Measurements from ENCODE around the gene AIFM1. TPM values are rescaled to one million over a fixed set of nuclear protein-coding genes. Genes with fewer than 3 reads are reported as not detected.

AIFM1 gene
- polyA plus RNA-seq, 1 of the 3 experiments (the other 2 are of a cell fraction) = 49.8 TPM

DNA sequence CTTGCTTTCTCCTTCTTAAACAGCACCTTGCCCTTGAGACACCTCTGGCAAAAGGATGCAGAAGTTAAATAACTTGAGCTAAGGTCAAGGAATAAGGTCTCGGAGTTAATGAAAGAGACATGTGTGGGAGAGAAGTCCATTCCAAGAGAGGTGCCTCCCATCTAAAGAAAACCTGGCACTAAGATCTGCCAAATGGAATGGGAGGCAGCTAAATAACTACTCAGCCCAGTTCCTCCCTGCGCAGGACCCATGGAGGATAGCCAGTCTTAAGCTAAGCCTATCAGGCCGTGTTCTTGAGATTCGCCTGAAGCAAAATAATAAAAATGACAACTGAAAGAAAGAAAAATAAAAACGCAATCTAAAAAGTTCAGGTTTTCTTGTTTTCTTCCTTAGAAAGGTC, 34.7 kb downstream of the AIFM1 start (continued):
- TF ChIP-seq RFX5 (IDR thresholded peaks at IDR 0.05; ENCODE audit: low read length) = no peak
- TF ChIP-seq RCOR1 (IDR thresholded peaks at IDR 0.05; ENCODE audit: low read length) = no peak
- TF ChIP-seq FOSL2 (IDR thresholded peaks at IDR 0.05; ENCODE audit: borderline replicate concordance, low read depth) = no peak
- TF ChIP-seq EZH2phosphoT487 (IDR thresholded peaks at IDR 0.05; ENCODE audit: borderline replicate concordance, low read depth) = no peak
- TF ChIP-seq, protein P1, sequence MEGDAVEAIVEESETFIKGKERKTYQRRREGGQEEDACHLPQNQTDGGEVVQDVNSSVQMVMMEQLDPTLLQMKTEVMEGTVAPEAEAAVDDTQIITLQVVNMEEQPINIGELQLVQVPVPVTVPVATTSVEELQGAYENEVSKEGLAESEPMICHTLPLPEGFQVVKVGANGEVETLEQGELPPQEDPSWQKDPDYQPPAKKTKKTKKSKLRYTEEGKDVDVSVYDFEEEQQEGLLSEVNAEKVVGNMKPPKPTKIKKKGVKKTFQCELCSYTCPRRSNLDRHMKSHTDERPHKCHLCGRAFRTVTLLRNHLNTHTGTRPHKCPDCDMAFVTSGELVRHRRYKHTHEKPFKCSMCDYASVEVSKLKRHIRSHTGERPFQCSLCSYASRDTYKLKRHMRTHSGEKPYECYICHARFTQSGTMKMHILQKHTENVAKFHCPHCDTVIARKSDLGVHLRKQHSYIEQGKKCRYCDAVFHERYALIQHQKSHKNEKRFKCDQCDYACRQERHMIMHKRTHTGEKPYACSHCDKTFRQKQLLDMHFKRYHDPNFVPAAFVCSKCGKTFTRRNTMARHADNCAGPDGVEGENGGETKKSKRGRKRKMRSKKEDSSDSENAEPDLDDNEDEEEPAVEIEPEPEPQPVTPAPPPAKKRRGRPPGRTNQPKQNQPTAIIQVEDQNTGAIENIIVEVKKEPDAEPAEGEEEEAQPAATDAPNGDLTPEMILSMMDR (IDR thresholded peaks at IDR 0.05) = no peak
- no peak for TF ChIP-seq GATA2 (CRISPR knock-in tag; IDR thresholded peaks at IDR 0.05)
- TF ChIP-seq TCF12 (IDR thresholded peaks at IDR 0.05) = no peak
- TF ChIP-seq JUND (IDR thresholded peaks at IDR 0.05) = no peak

DNA sequence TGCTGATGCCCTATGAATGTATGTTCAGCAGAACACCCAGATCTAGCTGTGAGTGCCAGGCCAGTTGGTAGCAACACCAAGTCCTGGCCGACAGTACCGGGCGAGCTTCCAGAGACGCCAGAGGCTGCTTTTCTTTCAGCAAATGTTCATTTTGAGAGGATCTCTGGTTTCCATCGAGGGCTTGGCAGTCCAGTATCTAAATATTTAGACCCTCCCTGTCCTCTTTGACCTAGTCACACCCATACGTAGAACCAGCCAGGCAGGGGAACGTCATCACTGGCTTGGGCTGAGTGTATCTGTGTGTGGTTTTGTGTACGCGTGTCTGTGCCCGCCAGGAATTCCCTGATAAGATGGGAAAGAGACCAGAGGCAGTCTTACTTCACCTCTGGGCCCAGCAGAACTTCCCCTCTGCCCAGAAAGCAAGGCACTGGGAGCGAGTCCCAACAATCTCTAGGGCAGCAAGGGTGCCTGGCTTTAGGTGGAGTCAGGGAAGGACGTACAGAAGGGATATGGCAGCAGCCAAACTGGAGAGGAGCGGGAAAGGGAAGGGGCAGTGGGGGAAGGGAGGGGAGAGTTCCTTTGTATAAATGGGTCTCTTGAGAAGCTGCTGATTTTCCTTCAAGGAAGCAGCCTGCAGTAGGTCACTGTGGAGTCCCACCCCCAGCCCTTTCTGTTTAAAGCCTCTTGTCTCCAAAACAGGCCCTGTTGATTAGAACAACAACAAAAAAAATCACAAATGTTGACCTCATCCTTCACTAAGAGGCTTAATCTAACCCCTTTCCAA, 40.4 kb downstream of the AIFM1 start:
- no peak overlapping the region for H2AFZ ChIP-seq (ENCODE audit: low read depth)
- CTCF ChIA-PET = interaction anchor here (0.6 kb wide), 1 partner anchor 80 kb away, joined by 3 read pairs; no protein-coding TSS in a partner anchor
- WGBS (ENCODE audit: low lambda C conversion rate) = 76% methylated on average over 12 of the region's 13 CpGs
- H3K9me3 ChIP-seq = no peaks in the 10 kb centered on the region
- no peaks in the 10 kb centered on the region for H3K27me3 ChIP-seq (ENCODE audit: insufficient read depth)
- H3K9ac ChIP-seq = no peak overlapping the region
- DNase-seq = peak; percentile 71
- H3K27ac ChIP-seq (ENCODE audit: low read depth in 2 of 2, low read length in 1 of 2) = peak overlapping the region in 1 of 2 experiments; percentile 83; a peak in 2 of 4 replicates
- POLR2A ChIA-PET = interaction anchor here (1.2 kb wide), 1 partner anchor 46 kb away, joined by 6 read pairs; the partner anchor contains the start of gene RAB33A
- no peaks in the 10 kb centered on the region for H4K20me1 ChIP-seq (ENCODE audit: insufficient read depth)
- H3K9me2 ChIP-seq = no peaks in the 10 kb centered on the region
- peaks cover 3% of the 10 kb centered on the region for H3F3A ChIP-seq (replicated peaks; ENCODE audit: insufficient read depth)
- no peaks in the 10 kb centered on the region for H3K79me2 ChIP-seq (ENCODE audit: insufficient read depth)
- no peak; the same call in 1 of the 2 replicates for TF ChIP-seq MXI1 (IDR thresholded peaks at IDR 0.05; ENCODE audit: low read depth, low read length)
- TF ChIP-seq, protein P2, sequence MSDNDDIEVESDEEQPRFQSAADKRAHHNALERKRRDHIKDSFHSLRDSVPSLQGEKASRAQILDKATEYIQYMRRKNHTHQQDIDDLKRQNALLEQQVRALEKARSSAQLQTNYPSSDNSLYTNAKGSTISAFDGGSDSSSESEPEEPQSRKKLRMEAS (IDR thresholded peaks at IDR 0.05; ENCODE audit: low read depth) = no peak
- TF ChIP-seq GATA2 (CRISPR knock-in tag; IDR thresholded peaks at IDR 0.05) = 0 out of 2 replicates have a peak, but pooled peaks have one; percentile 14
- TF ChIP-seq, protein P1 (IDR thresholded peaks at IDR 0.05) = no peak
- no peak for TF ChIP-seq NFIC (IDR thresholded peaks at IDR 0.05; ENCODE audit: borderline replicate concordance)
- peak in 1 of 2 experiments; percentile 36; a peak in 1 of 4 replicates for TF ChIP-seq EP300 (IDR thresholded peaks at IDR 0.05; ENCODE audit: borderline replicate concordance in 1 of 2, low read depth in 1 of 2, low read length in 1 of 2)
- no peak overlapping the region; a peak in 1 of 4 replicates for H3K4me3 ChIP-seq (ENCODE audit: low read depth in 2 of 2, low read length in 1 of 2)
- H3K4me2 ChIP-seq = no peak overlapping the region
- H3K4me1 ChIP-seq (ENCODE audit: control insufficient read depth in 1 of 2, insufficient read depth in 2 of 2, low read depth in 1 of 2, low read length in 1 of 2) = peaks cover 4 to 16% of the 10 kb centered on the region in 2 experiments; a peak in 2 of 4 replicates
- peaks cover 20 to 23% of the 10 kb centered on the region in 2 experiments for H3K36me3 ChIP-seq (replicated peaks in 1 of 2; ENCODE audit: control insufficient read depth in 1 of 2, insufficient read depth in 2 of 2, low read length in 1 of 2)
